ENCODE measurements around the gene PROX2.

PROX2 gene

DNA sequence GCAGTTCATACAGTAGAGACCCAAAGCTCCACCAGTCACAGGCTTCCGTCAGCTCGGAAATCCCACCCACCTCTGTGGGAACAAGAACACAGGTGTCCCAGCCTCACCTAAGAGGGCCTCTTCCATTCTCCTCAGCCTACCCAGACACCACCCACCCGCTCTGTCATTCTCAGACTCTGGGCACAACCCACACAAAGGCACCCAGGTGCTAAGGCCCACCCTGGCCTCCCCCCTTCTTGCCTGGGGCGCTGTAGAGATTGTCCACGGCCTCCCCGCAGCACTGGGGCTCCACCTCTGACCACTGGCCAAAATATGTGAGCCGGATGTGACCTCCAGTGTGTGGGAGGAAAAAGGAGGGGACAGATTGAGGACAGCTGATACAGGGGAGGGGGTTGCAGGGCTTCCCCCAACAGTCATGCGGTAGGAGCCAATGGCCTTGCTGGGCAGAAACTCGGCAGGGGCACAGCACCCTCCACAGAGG lies 33.0 kb upstream of the PROX2 start:
- no peak for DNase-seq

DNA sequence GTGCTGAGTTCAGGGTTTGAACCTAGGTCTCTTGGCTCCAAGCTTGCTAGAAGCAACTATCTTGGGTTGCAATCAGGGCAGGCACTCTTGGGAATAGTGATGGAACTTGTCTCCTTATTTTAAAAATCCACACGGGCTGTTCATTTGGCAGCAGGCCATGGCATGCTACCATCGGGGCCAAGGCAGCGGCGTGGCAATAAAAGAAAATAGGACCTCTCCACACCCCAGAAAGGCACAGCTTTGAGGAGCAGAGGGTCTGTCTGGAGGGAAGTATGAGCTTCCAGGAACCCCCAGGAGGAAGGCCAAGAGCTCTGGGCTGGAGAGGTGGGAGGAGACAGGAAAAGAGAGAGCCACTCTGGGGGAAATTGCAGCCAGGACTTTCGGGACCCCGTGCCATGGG lies 31.8 kb upstream of the PROX2 start:
- DNase-seq, result no peak

DNA sequence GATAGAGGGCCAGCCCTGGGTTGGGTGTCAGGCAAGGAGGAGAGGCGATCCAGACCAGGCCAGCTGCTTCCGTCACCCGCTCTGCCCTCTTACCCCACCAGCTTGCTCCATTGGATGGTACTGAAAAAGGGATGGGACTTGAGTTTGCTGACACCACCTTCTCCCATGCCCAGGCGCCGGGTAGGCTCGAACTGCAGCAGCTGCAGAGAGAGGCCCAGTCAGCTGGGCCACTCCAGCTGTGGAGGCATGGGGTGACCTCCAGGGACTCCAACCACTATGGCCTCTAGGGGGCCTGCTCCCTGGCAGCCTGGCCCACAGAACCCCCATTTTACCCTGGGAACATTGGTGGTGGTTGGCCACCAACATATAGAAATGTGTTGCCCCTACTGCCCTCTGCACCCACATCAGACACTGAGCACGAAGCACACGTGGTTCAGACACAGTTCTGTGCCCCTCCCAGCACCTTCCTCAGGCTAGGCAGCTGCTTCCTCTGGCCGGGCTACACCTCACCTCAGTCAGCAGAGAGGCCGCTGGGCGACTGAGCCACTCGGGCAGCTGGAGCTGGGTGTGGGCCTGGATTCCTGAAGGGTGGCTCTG lies 31.1 kb upstream of the PROX2 start:
- no peak for DNase-seq

DNA sequence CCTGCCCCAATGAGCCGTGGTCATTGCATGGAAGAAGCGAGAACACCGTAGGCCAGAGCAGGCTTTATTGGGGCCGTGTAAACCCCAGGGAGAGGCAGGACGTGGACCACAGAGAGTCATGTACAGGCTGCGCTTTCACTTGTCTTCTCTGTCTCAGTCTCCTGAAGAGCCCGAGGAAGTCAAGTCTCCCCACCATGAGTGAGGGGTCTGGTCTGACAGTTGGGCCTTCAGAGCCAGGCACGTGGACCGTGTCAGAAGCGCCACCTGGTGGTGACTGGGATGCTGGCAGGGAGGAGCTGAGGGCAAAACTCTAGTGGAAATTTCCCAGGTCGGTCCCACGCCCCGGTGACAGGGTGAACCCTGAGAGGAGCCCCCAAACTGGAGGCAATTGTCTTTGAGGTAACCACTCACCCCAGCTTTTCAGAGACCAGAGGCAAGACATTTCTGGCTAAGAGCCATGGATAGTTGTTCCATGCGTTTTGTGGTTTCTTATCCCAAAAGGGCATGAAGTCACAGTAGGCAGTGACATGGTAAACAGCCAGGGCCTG lies 29.7 kb upstream of the PROX2 start:
- DNase-seq, result peak in 1 of 2 experiments; percentile 39

DNA sequence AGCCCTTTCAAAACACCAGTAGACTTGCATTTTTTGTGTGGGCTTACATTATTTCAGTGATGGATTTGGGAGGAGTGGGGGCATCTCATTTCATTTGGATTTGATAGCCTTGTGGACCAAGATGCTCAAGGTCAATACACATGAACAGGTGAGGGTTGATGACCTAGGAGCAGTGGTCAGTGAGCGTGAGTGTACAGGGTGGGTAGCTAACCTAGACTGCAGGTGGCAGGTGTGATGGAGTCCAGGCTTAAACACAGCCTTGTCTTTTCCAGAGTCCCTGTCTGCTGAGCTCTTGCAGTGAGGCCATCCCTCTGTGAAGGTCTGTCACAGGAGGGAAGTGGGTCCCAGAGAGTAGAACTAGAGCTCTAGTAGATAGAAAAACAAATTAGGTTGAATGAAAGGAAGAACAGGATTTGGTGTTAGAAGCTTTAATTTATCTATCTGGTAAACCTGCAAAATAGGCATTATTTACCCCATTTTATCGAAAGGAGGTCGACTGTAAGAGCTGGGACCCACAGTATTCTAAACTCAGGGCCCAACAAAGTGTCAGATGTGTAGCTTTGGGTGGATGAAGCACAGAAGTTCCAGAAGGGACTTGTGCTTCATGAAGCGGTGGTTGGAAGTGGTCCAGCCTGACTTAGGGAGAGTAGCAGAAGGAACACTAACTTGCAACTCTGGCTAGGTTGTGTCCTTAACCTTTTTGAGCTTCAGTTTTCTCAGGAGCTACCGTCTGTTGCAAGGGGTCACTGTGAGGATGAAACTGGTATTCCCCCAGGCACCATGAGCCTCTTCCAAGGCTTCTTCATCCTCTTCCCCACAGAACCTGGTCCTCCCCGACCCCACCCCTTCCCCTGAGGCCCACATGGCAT lies 28.9 kb upstream of the PROX2 start:
- no peak for DNase-seq

DNA sequence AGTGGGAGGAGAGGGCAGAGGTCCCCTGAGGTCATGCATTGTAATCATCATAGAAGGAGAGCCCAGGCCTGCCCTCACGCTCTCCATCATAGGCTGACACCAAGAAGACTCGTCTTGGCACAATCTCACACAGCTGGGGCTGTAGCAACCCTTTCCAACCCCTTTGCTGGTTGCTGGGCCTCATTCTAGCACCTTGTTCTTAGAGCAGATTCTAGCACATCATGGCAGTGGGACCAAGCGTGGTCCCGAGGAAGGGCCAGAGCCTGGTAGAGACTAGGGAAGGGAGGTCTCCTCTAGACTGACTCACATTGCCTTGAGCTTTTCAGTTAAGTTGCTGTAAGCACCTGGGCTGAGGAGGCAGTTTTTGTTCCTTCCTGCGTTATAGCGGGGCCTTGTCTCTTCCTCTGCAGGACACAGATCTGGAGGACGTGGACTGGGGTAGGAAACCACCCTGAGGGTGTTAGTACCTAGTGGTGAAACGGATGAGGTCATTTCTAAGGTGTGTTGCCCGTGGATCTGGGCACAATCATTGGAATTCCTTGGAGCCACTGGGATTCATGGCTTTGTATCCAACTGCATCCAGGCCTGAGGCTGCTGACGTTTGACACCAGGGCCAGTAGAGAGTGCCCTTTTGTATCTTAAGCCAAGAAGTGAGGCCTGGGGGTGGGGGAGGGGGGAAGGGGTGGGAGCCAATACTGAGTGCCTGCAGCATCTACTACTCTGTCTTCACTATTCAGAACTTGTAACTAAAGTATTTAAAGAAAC lies 27.2 kb upstream of the PROX2 start:
- no peak for DNase-seq

DNA sequence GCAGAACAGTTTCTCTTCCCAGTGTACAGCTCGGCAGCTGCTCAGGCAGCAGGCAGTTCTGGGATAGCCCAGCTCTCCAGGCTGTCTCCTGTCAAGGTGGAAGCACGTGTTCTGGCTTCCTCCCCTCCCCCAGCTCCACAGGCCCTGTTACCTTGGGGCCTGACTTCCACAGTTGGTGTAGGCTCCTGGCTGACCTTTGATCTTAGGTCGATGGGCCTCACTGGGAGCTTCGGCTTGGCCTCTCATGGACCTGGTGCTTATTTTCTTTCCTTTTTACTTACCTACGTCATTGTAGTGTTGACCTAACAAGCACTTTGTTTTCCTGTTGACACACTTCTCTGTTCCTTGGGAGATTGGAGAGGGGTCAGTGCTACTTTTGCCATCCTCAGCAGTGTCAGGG lies 22.7 kb upstream of the PROX2 start:
- DNase-seq, result no peak

DNA sequence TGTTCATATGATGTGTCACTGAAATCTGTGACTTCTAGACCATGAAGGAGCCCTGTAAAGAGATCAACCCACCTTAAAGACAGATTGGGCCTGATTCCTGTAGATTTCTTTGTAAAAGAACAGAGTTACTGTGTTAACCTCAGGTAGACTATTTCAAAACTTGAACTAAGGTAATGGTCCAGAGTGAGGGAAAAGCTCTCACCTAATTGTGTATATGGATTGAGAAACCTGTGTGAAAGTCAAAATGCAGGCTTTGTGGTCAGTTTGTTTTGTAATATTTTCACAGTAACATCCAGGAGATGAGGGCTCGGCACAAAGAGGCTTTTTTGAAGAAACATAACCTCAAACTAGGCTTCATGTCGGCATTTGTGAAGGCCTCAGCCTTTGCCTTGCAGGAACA lies 22.1 kb upstream of the PROX2 start:
- DNase-seq, result no peak

DNA sequence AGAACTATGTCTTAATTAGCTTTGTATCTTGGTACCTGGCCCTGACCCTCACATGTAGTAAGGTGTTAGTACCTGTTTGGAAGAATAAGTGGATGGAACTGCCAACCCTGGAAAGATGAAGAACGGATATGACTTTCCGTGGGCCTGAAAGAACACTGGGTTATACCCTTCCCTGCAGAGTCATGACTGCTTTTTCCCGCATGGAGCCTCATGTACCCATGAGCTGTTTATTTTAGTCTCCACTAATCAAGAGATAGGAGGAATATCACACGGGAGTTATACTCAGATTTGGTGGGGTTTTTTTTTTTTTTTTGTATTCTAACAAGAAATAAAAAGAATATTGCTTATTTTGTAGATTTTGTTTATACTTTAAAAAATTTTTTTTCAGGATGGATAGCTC lies 21.7 kb upstream of the PROX2 start:
- no peak for DNase-seq

DNA sequence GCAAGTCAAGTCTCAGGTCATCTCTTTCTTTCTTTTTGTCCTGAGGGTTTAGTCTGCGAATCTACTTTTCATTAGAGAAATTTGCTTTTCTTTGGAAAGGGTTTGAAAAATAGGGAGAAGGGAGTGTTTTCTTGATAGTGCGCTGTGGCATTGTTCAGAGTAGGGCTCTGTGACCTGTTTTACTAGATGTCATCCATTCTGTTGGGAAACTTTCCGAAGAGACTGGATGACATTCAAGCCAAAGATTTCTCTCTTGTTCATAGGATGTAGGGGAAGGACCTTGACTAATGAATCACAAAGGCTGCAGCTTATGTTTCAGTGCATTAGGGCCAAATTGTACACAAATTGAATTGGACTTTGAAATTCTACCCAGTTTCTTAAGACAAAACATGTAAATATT lies 20.5 kb upstream of the PROX2 start:
- DNase-seq, result no peak

DNA sequence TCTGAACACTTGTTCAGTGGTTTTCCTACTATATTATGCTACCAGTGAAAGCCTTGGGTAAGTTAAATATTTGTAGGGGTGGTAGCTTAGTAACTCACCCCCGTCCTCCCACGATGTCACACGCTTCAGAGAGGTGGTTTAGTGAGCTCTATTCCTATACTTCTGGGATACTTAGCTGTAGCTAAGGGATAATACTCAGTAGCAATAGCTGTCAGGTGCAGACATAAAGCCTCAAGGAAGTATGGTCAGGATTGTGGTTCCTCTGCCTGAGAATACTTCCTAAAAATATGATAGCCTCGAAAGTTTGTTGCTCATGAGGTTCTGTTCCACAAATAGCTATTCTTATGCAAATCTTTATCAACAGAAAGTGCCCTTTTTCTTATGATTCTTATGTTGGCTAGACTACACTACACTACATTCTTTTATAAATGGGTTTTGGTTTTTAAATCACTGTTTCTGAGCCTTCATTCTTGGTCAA lies 17.7 kb upstream of the PROX2 start:
- no peak for DNase-seq

DNA sequence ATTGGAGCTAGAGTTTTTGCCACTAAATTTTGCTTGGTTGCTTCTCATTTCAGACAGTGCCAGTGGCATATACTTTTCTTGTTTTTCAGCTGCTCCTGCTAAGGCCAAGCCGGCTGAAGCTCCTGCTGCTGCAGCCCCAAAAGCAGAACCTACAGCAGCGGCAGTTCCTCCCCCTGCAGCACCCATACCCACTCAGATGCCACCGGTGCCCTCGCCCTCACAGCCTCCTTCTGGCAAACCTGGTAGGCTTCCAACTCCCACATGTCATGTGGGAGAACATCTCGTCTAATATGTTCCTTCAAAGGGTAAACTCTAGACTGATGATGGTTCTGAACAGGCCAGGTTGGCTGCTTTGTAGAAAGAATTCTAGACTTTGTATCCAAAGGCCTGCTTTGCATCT lies 16.8 kb upstream of the PROX2 start:
- DNase-seq, result no peak

DNA sequence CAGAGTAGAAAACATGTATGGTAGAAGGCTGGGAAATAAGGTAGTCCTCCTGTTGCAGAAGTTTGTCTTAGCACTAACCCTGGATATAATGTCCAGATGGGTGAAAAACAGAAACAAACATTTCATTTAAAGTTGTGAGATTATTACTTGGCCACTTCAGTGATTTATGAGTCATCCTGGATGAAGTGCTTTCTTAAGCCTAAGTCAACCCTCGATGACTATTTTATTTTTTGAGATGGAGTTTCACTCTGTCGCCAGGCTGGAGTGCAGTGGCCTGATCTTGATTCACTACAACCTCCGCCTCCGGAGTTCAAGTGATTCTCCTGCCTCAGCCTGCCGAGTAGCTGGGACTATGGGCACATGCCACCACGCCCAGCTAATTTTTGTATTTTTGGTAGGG lies 15.9 kb upstream of the PROX2 start:
- no peak for DNase-seq

DNA sequence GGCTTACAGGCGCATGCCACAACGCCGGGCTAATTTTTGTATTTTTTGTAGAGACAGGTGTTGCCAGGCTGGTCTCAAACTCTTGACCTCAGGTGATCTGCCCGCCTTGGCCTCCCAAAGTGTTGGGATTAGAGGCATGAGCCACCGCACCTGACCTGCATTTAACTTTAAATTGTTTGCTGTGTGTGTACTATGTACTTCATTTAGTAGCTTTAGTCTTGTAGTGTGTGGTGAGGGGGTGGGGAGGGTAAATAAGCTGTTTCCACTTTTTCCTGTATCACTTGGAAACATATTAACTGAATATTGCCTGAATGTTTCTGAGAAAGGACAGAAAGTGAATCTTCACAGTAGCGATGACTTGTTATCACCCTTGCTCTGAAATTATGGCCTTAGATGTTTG lies 14.3 kb upstream of the PROX2 start:
- no peak for DNase-seq

DNA sequence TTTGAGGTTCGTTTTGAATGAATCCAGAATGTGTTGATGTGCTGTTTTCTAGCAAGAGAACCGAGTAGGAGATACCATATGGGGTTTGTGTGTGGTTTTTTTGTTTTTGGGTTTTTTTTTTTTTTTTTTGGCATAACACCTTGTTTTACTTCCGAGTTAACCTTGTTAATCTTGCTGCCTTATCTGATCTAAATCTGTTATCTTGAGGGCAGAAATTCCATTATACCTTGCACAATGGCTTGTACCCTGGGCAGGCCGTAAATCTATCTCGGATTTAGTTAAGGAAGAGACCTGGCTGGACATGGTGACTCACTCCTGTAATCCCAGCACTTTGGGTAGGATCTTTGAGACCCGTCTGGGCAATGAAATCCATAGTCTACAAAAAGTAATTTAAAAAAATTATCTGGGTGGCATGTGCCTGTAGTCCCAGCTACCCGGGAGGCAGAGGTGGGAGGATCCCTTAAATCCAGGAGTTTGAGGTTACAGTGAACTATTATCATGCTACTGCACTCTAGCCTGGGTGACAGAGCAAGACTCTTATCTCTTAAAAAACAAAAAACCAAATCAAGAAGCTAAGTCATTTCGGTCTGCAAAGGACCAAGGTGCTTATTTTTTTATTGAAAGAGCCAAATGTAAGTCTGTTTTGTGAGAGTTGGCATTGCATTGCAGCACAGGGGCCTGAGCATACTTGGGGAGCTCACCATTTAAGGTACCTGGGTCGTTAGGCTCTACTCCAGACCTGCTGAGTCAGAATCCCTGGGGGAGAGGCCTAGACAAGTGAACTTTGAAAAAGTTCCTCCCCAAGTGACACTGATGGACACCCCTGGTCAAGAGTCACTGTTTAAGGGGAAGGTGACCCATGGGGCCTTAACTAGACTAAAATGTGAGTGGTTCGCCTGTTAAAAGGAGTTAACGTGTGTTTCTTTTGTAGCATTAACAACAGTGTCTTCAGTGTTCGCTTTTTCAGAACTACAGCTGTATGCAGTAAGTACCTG lies 12.5 kb upstream of the PROX2 start:
- DNase-seq, result no peak

DNA sequence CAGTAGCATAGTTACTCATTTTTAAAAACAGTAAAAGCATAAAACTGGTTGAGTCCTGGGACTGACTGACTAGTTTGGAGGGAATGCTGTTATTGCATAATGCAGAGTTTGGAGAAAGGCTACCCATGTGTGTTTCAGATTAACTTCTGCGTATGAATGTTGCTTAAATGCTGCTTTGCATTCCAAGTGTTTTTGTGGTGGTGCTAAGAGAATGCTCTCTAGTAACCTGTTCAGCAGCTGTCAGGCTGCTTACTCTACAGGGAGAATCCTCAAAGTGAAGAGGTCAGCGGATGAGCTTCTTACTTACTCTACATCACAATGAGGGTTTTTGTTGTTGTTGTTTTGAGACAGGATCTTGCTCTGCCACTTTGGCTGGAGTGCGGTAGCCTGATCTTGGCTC lies 10.1 kb upstream of the PROX2 start:
- no peak for DNase-seq

DNA sequence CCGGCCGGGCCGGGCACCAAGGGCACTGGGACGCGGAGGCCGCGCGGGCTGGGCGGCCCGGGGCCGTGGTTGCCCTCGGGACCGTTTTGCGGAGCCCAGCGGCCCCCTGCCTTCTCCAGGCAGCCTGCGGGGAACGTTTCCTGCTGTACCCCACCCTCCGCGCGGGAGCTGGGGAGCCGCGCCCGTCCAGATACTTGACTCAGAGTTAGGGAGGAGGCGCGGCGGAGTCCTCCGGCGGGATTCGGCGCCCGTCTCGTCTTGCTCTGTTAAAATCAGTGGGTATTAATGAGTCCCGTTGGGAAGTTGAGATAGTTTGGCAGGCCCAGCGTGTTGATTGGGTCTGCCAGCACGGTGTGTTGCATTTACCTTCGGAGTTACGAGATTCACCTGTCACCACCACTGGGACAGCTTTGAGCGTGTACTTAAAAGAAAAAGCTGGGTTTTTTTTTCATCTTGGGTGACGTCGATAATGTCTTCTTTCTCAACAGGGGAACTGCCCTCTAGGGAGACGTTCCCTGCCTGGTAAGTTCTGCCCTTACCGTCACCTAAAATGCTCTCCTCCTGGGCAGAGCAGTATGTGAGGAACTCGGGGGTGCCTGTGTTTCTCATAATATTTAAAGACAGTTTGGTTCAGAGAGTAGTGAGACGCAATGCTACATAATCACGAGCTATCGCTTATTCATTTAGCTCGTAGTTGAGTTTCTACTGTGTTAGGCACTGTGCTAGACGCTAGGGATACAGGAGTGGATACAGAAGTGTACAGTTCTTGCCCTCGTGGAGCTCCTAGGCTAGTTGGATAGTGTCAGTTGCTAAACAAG lies 6.4 kb upstream of the PROX2 start:
- no peak for DNase-seq

DNA sequence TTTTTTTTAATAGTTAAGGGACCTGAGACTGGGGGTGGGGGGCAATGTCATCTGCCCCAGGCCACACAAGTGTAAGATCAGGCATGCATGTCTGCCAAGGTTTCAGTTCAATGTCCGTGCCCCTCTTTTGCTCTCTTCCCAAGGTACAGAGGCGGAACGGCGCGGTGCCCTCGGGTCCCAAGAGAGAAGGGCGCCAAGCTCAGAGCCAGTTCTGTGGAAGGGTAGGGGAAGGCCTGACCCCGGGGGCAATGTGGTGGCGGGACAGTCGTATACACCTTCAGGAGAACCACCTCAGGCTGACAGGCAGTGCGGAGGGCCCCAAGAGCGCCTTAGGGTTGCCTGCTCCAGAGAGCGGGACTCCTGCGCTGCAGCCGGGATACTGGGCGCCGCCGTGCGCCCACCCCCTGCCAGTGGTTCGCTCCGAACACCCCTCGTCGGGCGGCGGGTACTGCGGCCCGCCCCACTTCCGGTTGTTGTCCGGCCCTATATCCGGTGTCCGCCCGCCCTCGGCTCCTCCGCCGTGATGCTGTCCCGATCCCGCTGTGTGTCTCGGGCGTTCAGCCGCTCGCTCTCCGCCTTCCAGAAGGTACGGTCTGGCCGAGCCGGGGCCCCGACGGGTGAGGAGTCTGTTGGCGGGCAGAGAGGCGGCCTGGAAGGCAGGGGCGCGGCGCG lies 5.6 kb upstream of the PROX2 start, which contains the start of gene DLST:
DLST (plus strand) TSS at position 486 of the 672 bp plus-strand sequence; CDS start at position 524, 38 bp downstream.
- DNase-seq, result peak; percentile 45 to 76

DNA sequence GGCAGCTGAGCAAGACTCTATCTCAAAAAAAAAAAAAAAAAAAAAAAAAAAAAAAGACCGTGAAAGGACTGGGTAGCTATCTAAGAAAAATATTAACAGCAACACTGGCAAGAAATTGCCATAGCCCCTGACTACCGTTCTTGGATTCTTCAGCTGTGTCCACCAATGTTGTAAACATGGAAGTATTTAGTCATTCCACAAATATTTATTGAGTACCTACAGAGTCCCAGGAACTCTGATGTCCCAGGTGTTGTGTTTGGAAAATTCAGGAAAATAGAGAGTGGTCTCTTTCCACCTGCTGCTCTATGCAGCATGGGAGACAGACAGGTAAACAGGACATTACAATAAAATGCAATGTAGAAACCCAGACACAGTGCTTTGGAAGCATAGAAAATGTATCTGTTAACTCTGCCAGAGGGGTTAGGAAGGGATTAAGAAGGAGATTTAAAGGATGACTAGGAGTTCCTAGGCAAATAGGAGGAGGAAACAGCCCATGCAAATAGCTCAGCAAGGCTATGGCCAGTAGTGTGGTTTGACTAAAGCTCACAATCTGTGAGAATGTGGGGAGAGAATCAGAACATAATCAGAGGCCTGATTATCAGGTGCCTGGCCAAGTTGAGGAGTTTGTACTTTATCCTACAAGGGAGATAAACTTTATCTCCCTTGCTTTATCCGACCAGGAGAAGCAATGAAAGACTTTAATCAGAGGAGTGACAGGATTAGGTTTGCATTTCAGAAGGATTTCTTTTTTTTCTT lies 3.7 kb upstream of the PROX2 start:
- DNase-seq, result no peak

DNA sequence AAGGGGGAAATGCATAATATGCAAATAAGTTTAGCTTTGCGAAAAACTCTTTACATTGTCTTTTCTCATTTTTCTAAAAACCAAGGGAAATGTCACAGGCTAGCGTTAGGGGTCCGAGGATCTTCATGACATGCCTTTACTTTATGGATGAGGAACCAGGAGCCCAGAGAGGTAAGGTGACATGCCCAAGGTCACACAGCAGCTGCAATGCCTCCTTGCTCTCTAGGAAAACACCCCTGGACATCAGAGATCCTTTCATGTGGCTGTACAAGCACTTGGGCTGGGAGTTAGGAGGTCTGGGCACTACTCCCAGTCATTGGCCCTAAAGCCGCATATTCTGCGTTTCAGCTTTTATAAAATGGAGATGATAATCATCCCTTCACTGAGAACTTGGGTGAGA lies 741 bp downstream of the PROX2 start:
- DNase-seq, result no peak
